PC-9 (cell line): ENCODE measurements around the gene NECAP2.

Experiments used
- CTCF ChIP-seq: fragments of 200-600 bp; sonication (generic); conservative IDR thresholded peaks from 2 replicates; pipeline ENCODE4 v1.6.1; 2017; ENCODE audit warnings: mixed run types, antibody characterized with exemption, mild to moderate bottlenecking, moderate library complexity
- EZH2 ChIP-seq: fragments of 200-600 bp; sonication (generic); IDR thresholded peaks from 2 replicates; pipeline ENCODE4 v1.8.0; 2017; ENCODE audit warnings: antibody characterized with exemption, low read depth

- TF ChIP-seq CTCF (no peak), EZH2 (no peak)
These were observed 42.1 kb upstream of the NECAP2 start for GRCh38 chr1:16398371-16398953.
